ENCODE measurements around the gene MYCBPAP.
"Not testable (repeated sequence)": the region's sequence is repeated elsewhere in the genome, so short reads cannot be mapped to it uniquely, and the experiment has no call there.

MYCBPAP gene

DNA sequence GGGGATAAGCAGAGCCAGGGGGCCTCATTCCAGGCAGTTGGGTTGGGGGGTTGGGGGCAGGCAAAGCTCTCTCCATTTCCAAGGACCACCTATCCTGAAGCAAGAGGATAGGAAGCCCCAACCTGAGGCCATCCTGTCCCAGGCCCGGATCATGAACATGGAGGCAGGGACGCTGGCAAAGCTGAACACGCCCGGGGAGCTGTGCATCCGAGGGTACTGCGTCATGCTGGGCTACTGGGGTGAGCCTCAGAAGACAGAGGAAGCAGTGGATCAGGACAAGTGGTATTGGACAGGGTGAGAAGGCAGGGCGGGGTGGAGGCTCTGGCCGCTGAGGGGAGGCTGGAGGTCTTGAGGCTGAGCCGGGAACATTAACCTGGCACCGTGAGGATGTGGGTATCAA lies 36.0 kb upstream of the MYCBPAP start:
- no peak for DNase-seq

DNA sequence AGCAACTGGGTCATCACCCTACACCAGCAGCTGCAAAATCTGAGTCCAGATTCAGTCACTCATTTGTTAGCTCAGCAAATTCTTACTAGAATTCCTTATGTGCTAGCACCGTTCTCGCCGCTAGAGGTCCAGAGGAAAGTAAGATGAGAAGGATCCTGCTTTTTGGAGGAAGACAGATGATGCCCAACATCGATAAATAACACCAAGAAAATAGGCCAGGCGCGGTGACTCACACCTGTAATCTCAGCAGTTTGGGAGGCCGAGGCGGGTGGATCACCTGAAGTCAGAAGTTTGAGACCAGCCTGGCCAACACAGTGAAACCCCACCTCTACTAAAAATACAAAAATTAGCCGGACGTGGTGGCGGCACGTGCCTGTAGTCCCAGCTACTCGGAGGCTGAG lies 35.5 kb upstream of the MYCBPAP start:
- DNase-seq: not testable (repeated sequence)

DNA sequence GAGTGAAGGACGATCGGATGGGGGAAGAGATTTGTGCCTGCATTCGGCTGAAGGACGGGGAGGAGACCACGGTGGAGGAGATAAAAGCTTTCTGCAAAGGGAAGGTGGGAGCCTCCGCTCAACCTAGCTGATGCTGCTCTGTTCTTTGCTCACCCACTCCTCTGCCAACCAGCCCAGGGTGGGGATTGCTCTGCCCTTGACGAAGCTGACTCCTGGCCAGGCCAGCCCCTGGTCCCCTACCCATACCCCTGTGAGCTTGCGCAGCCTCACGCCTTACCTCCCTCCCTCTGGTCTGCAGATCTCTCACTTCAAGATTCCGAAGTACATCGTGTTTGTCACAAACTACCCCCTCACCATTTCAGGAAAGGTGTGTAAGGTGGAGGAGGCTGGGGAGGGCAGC lies 34.3 kb upstream of the MYCBPAP start:
- DNase-seq: no peak

DNA sequence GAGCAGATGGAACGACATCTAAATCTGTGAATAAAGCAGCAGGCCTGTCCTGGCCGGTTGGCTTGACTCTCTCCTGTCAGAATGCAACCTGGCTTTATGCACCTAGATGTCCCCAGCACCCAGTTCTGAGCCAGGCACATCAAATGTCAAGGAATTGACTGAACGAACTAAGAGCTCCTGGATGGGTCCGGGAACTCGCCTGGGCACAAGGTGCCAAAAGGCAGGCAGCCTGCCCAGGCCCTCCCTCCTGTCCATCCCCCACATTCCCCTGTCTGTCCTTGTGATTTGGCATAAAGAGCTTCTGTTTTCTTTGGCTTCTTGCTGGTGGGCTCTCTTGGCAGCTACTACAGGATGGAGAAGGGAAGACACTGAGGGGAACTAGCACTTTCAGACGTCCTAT lies 33.7 kb upstream of the MYCBPAP start:
- no peak for DNase-seq

DNA sequence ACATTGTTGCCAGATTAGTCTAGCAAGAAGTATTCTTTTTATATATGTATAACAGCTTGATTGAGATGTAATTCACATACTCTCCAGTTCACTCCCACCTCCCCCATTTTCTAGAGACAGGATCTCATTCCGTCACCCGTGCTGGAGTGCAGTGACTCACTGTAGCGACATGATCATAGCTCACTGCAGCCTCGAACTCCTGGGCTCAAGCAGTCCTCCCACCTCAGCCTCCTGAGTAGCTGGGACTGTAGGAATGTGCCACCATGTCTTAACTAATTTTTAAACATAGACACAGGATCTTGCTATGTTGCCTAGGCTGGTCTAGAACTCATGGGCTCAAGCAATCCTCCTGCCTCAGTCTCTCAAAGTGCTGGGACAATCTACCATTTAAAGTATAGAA lies 32.9 kb upstream of the MYCBPAP start:
- DNase-seq: no peak

DNA sequence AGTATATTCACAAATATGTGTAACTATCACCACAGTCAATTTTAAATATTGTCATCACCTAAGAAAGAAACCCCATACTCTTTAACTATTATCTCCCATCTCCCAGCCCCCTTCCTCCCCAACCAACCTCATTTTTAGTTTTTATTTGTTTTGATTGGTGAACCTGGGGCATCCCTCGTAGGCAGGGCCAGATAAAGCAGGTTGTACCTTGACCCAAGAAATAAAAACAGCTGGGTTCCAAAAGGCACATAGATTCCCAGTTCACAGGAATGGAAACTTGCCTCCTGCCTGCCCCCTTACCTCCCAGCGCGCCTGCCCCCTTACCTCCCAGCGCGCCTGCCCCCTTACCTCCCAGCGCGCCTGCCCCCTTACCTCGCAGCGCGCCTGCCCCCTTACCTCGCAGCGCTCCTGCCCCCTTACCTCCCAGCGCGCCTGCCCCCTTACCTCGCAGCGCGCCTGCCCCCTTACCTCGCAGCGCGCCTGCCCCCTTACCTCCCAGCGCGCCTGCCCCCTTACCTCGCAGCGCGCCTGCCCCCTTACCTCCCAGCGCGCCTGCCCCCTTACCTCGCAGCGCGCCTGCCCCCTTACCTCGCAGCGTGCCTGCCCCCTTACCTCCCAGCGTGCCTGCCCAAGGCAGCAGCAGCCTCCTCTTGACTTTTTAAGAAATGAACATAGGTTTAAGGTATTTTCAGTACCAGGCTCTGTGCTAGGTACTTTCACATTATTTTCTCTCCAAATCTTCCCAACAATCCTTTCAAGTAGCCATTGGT lies 32.3 kb upstream of the MYCBPAP start:
- not testable (repeated sequence) for DNase-seq

DNA sequence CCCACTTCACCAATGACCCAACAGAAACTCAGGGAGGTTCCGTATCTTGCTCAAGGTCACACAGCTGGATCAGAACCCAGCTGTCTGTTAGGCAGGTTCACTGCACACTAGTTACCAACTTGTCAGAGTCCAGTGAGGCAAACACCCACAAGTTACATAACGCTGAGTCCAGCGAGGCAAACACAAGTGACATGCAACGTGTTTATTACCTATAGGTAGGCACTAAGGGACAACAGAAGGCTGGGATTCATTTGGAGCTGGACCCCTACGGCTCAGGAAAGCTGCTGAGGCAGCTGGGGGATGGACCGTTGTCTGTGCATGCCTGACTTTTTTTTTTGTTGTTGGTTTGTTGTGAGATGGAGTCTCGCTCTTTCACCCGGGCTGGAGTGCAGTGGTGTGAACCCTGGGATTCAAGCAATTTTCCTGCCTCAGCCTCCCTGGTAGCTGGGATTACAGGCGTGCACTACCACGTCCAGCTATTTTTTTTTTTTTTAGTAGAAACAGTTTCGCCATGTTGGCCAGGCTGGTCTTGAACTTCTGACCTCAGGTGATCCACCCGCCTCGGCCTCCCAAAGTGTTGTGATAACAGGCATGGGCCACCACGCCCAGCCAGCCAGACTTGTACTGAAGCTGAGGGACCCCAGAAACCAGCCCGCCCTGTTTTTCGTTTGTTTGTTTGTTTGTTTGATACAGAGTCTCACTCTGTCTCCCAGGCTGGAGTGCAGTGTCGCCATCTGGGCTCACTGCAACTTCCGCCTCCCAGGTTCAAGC lies 31.5 kb upstream of the MYCBPAP start:
- DNase-seq: no peak

DNA sequence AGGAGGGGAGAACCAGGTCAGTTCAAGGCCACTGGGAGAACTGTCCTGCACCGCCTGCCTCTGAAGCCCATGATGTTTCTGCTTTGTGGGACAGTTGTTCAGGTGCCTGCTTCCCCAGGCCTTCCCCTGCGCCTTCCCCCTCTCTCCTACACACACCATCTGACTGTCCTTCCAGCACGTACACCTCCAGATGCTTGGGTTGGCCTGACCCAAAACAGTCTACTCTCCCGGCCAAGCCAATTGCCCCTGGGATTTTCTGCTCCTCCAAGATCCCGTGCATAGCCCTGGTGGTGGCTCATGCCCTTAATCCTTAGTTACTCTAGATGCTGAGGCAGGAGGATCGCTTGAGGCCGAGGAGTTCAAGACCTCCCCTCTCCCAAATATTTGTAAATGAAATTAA lies 30.3 kb upstream of the MYCBPAP start:
- no peak for DNase-seq

DNA sequence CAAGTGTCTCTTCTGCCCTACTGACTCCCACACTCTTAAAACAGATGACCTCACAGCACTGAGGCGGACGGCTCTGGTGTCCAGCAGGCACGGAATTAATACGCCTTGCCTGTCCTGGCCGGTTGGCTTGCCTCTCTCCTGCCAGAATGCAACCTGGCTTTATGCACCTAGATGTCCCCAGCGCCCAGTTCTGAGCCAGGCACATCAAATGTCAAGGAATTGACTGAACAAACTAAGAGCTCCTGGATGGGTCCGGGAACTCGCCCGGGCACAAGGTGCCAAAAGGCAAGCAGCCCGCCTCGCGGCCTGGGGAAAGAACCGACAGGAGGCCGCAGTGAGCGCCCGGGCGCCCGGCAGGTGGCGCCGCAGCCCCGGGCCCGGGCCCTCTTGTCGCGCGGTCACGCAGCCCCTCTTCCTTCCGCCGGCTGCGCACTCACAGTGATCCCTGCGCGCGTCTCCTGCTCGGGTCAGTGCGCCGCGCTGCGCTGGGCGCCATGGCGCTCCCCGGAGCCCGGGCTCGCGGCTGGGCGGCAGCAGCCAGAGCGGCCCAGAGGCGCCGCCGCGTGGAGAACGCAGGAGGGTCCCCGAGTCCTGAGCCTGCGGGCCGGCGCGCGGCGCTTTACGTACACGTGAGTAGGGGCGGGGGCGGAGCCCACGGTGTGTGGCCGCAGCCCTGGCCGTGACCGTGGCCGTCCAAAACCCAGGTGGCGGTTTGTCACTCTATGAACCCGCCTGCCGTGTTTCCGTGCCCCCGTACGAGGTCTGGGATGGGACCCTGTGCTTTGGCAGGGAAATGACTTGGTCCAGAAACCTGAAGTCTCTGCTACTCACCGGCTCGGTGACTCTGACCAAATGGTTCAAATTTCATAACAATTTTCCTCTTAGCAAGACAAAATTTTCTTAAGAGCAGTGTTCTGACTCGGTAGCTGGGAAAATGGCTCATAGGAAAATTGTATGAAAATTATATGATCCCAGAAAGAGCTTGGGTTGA lies 29.6 kb upstream of the MYCBPAP start, which contains the start of gene RSAD1:
RSAD1 (plus strand) TSS at position 470 of the 991 bp plus-strand sequence; CDS start at position 495, 25 bp downstream.
- DNase-seq: peak; percentile 90

DNA sequence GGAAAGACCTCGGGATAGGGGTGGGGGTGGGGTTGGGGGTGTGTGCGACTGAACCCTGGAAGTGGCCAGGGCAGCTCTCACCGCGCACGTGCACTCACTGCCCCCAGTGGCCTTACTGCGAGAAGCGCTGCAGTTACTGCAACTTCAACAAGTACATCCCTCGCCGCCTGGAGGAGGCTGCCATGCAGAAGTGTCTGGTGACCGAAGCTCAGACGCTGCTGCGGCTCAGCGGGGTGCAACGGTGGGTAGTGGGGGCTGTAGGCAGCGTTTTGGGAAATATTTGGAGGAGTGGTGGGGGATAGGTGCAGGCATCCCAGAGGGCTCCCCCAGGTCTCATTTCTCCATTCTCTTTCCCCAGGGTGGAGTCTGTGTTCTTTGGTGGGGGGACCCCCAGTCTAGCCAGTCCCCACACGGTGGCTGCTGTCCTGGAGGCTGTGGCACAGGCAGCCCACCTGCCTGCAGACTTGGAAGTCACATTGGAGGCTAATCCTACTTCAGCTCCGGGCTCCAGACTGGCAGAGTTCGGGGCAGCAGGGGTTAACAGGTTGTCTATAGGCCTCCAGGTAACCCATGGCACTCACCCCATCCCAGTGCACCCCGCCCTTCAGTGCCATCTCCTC lies 28.6 kb upstream of the MYCBPAP start:
- DNase-seq: peak; percentile 74

DNA sequence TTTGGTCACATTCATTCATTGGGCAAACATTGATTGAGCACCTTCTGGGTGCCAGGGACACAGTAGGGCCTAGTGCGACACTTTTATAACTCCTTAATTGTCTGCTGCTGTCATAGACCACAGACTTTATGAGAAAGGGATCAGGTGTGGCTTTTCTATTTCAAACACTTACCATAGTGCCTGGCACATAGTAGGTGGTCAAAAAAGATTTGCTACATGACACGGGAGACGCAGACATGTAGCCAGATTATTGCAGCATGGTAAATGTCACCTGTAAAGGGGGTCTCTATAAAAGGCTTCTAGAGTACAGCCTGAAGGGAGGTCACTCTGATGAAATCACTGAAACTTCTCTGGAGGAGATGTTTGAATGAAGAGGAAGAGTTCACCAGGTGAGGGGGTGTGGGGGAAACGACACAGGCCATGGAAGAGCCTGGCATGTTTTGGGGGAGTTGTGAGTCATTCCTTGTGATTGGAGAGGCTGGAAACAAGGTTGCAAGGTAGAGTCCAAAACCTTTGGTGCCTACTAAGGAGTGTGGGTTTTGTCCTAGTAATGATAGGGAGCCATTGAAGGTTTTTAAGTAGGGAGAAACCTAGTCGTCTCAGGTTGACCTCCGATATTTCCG lies 28.0 kb upstream of the MYCBPAP start:
- no peak for DNase-seq

DNA sequence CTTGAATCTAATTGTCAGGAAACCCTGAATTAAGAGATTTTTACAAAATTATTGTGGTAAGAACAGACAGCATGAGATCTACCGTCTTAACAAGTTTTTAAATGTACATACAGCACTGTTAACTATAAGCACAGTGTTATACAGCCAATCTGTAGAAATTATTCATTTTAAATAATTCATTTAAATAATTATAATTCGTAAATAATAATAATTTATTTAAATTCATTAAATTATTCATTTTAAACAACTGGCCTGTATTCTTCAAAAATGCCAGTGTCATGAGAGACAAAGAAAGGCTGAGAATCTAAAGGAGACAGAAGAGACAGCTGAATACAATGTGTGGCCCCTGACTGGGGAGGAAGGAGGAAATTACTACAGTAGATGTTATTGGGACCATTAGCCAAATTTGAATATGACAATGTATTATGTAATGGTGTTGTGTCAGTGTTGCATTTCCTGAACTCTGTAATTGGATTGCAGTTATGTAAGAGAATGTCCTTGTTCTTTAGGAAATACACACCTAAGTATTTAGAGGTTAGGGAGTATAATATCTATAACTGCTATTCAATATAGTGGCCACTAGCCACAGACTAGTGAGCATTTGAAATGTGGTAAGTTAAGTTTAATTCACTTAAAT lies 27.3 kb upstream of the MYCBPAP start:
- DNase-seq: no peak

DNA sequence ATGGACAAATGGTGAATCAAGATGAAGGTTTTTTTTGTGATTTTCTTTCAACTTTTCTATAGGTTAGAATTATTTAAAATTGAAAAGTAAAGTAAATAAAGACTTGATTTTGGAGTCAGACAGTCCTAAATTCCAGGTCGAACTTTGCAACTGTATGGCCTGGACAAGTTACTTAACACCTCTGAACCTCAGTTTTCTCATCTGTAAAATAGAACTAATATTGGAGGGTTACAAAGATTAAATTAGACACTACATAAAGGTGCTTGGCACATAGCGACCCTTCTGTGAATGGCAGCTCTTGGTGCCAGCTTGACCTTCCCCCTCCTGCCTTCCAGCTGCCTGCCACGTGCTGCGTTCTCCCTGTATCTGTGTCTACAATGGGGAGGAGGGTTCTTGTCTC lies 26.6 kb upstream of the MYCBPAP start:
- no peak for DNase-seq

DNA sequence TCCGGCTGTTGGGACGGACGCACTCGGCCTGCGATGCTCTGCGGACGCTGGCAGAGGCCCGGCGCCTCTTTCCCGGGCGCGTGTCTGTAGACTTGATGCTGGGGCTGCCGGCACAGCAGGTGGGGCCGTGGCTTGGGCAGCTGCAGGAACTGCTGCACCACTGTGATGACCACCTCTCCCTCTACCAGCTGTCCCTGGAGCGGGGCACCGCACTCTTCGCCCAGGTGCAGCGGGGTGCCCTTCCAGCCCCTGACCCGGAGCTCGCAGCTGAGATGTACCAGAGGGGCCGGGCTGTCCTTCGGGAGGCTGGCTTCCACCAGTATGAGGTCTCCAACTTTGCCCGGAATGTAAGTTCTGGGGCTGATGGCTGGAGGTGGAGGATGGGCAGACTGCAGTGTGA lies 26.1 kb upstream of the MYCBPAP start:
- no peak for DNase-seq

DNA sequence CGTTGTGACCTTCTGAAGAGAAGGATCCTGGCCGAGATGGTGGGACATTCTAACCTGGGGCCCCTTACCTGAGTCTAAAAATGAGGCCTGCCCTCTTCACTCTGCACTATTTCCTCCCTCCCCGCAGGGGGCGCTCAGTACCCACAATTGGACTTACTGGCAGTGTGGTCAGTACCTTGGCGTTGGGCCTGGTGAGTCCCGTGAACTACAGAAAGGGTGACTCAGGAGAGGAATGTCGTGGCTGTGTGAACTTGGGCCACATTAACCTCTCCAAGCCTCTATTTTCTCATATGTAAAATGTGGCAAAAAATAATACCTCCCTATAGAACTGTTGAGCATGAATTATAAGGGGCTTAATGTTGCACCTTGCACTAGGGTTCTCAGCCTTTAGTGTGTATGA lies 25.7 kb upstream of the MYCBPAP start:
- DNase-seq: peak; percentile 79

DNA sequence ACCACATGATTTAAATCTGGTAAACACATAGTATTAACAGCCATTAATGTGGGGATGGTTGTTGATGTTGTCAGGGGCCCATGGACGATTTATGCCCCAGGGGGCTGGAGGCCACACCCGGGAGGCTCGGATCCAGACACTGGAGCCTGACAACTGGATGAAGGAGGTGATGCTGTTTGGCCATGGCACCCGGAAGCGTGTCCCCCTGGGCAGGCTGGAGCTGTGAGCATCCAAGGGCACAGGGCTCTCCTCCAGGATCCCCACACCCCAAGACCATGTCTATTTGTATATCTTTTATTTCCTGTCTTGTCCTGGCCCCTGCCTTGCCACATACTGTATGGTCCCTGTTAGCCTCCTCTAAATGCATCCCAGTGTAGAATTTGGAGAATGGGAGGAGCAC lies 25.0 kb upstream of the MYCBPAP start:
- no peak for DNase-seq

DNA sequence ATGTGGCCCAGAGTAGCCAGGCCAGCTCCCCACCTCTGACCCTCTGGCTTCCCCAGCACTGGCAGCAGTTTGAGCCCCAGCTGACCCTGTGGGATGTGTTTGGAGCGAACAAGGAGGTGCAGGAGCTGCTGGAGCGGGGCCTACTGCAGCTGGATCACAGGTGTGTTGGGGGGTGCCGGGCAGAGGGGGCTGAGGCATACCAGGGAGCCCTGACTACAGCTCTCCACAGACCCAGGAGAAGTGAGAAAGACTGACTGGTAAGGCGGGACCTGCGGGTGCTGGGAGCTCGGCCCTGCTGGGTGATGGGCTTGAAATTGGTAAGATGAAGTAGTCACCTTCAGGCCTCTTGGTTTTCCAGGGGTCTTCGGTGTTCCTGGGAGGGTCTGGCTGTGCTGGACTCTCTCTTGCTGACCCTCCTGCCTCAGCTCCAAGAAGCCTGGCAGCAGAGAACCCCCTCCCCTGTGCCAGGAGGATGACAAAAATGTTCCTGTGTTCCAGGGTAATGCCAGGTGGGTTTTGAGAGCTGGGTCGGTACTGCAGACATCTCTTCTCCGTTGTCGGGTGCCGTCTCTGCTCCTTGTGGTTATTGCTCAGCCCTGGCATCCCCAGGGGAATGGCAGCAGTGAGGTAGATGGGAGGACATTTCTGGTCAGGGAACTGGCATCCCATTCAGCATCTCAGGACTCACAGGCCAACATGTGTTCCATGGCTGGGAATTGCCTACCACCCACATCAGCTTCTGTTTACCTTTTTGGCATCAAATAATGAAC lies 23.7 kb upstream of the MYCBPAP start:
- DNase-seq: no peak

DNA sequence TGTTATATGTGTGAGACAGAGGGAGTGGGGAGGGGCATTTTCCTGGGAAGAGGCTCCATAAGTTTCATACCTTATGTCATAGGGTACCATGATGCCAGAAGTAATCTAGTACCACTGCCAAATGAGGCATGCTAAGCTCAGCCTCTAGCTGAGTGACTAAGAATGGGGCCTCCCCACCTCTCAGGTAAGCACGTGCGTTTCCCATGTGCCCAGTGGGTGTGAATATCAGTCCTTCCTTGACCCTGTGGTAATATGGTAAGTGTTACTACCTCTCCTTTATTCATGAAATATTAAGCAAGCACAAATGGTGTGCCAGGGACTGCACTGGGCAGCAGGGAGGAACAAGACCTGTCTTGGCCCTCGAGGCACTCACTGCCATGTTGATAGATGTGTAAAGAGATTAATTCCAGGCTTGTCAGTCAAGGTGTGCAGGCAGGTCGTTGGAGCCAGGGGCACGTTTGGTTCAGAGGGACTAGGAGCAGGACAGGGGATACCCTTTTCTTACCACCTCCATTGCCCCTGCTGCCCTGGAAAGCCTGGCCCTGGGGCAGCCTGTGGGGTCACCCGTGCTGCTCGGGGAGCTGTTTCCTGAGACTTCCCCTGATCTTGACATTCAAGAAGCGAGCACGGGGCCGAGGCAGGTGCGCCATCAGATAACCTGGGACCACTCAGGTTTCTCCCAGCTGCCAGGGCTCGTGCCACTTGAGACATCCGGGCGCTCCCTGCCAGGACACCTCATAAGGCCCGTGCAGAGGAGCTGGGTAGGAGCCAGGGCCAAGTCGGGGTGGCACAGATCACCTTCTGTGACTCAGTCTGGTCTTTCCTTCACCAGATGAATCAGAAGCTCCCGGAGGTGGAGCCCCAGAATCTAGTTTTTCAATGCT lies 20.8 kb upstream of the MYCBPAP start:
- no peak for DNase-seq

DNA sequence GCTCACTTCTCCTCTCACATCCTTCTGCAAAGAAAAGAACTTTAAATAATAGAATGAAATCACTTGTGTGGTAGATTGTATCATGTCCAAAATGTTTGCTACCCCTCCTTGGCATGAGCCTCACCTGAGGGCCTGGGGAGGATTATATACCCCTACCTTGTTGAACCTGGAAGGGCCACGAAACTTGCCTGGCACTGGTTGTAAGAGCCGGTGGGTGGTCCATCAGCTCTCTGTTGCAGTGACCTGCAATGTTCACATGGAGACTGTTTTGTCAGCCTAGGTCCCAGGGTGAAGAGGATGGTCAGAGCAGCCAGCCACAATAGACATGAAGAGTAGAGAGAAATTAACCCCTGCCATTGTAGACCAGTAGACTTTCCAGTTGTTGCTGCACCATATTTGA lies 19.4 kb upstream of the MYCBPAP start:
- no peak for DNase-seq

DNA sequence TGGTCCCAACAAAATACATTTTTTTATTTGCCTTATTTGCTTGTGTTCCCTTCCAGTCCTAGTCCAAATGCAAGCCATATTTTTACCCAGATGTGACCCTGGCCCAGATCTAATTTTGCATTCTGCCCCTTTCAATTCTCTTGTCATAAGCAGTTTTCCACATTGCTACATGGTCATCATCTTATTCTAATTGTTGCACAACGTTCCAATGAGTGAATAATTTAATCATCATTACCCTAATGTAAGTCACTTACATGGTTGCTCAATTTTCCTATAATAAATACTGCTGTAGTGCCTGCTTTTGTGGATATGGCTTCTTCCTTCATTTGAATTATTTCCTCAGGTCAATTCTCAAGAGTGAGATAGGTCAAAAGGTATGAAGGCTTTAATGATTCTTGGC lies 16.7 kb upstream of the MYCBPAP start:
- DNase-seq: no peak

Data from CD4-positive, alpha-beta T cell treated with Interleukin-6 for 4 hours (primary cell).